ENCODE results near the gene SPHK1.

- TF ChIP-seq CTCF (IDR thresholded peaks at IDR 0.05) (peak in 6 of 7 experiments; percentile 26 to 60 (median 52)), POLR2A (IDR thresholded peaks at IDR 0.05) (peak; percentile 91 to 95 (median 94))
These were observed 30.7 kb upstream of the SPHK1 start, which contains the start of gene PRPSAP1 for GRCh38 chr17:76353599-76354316.

Measured in body of pancreas (tissue), 4 donors.